VCaP (cell line): ENCODE data around the gene ERMARD.

Experiments used
- H3K27ac ChIP-seq: fragments of 450-650 bp; 2 replicates; pipeline ENCODE4 v1.5.1; 2017
- CTCF ChIP-seq: fragments of 450-650 bp; conservative IDR thresholded peaks from 2 replicates; pipeline ENCODE4 v1.5.1; 2017; ENCODE audit warnings: mild to moderate bottlenecking, moderate library complexity

Gene ERMARD

DNA sequence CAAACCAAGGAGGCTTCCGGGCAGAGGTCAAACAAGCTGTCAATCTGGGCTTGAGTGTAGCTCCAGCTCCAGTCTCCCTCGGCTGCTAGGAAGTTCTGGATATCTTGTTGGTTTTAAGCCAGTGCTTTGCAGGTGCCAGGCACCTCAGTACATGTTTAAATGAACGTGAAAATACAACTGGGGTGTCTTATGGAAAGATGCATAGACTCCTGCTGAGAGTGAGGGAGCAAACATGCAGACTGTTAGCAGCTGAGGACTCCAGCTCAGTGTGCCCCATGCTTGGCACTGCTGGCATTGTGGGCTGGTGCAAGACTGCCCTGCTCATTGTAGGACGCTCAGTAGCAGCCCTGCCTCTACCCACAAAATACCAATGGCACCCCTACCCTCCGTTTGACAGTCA lies 28.5 kb downstream of the ERMARD start:
- H3K27ac ChIP-seq, result no peak overlapping the region
- TF ChIP-seq CTCF, result no peak

DNA sequence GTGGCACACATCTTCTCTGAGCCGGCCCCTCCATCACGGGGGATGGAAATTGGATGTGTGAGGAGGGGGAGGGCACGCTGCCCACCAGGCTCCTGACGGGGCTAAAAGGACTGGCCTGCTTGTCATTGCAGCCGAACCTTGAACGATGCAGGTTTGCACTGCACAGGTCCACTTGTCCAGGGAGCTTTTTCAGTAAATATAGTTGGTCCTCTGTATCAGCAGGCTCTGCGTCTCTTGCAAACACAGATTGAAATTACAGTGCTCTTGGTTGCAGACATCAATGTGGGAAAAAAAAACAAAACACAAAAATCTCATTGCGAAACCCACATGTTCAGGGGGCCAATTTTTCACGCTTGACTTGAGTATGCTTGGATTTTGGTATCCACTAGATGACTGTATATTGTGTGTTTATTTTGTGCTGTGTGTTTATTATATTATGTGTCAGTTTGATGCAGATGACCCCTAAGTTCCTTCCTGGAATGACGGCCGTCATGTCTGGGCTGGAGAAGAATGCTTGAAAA lies 29.2 kb downstream of the ERMARD start:
- TF ChIP-seq CTCF, result no peak
- no peak overlapping the region for H3K27ac ChIP-seq

DNA sequence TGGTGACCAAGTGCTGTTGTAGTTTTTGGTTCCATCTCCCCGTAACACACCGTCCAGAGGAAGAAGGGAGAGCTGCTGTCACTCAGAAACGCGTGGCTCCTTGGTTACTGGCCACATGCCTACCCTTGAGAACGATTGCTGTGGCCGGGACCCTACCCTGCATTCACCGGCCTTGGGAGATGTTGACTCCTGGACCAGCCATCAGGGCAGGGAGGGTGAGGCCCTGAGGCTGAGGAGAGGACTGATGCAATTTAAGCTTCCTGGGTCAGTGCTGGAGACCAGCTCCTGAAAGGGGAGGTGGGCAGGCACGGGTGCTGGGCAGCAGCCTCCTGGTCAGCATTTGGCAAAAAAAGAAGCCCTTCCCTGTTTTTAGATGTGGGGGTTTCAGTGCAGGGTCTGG lies 31.5 kb downstream of the ERMARD start:
- H3K27ac ChIP-seq, result no peak overlapping the region
- no peak for TF ChIP-seq CTCF

GRCh38 chr6:169783401-169783800 lies 32.0 kb downstream of the ERMARD start:
- TF ChIP-seq CTCF, result no peak

DNA sequence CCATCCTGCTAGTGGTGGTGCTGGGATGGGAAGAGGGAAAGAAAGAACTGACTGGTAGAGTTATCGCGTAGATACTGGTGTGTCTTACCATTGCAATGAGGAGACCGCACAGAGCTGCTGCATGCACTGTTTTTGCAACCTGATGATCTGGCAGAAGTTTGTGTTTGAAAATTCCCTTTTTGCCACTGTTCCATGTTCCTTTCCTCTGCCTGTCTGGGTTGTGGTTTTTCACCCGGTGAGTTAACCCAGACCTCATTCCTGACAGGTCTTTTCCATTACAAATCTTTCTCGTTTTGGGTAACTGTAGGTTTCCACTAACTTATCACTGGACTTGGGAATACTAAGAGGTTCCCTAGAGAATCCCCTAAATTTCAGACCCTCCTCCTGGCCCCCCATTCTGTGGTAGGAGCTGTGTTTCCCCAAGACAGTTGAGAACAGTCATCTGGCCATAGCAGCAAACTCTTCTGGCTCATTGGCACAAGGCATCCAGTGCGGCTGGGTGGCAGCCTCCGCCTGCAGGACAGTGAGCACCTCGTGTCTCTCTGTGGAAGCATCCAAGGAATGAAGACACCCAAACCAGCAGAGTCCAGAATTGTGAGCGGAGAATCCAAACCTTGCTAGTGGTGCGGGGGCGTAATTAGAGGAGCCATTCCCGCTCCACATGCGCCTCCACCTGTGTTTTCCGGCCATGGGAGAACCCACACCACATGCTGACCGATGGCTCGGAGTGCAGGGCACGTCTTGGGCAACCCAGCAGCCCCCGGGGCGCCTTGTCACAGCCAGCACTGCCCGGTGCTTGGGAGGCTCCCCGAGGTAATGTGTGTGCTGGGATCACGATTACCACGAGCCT lies 32.8 kb downstream of the ERMARD start:
- TF ChIP-seq CTCF, result no peak
- no peak overlapping the region for H3K27ac ChIP-seq

More at GRCh38 chr6:169783401-169783800, 32.0 kb downstream of the ERMARD start:
- H3K27ac ChIP-seq, result no peak overlapping the region

- TF ChIP-seq CTCF, result no peak
- no peak overlapping the region for H3K27ac ChIP-seq
Measured at GRCh38 chr6:169784821-169785340, 33.5 kb downstream of the ERMARD start.

DNA sequence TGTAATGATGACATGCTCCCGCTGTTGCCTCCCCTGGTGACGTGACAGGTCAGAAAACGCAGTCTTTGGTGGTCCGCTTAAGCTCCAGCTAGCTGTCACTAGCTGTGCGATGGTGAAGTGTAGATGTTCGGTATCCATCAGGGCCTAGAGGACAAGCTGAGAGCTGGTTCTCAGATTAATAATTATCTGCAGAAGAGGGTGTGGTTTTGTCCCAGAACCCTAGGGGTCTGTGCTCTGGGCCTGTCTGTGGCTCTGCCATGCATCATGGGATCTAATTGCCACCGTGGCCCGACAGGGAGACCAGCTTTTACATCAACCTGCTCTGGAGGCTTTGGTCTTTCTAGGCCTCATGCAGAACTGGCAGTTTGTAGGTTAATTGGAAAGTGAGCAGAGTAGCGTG lies 34.1 kb downstream of the ERMARD start:
- no peak overlapping the region for H3K27ac ChIP-seq
- no peak for TF ChIP-seq CTCF
